Liver (tissue), 9 donors: ENCODE data around the gene CT83. TPM values are rescaled to one million over a fixed set of nuclear protein-coding genes. Genes with fewer than 3 reads are reported as not detected.
A peak's percentile ranks its signal among the peaks of the same experiment; 100 is the strongest.

Experiments used
- DNase-seq: peaks from one replicate; pipeline ENCODE4 v3.0.0-alpha.2; 2017; ENCODE audit warnings: low spot score
- H3K27ac ChIP-seq, 2 donors: one replicate each; pipeline ENCODE4 v1.7.0; 2013; ENCODE audit warnings: inconsistent platforms in 2 of 2, low read length in 2 of 2, control low read depth in 1 of 2, low read depth in 1 of 2, mild to moderate bottlenecking in 1 of 2
- H3K27me3 ChIP-seq, 4 donors: one replicate each; pipeline versions ENCODE4 v1.6.1 to v1.7.0; 2013; ENCODE audit warnings: low read length in 3 of 4, inconsistent platforms in 1 of 4, mild to moderate bottlenecking in 1 of 4, moderate library complexity in 1 of 4; ENCODE audit not compliant: control insufficient read depth in 4 of 4, insufficient read depth in 4 of 4
- H3K36me3 ChIP-seq, 4 donors: one replicate each; pipeline versions ENCODE4 v1.6.1 to v1.7.0; 2013; ENCODE audit warnings: low read length in 3 of 4, mild to moderate bottlenecking in 3 of 4, low read depth in 1 of 4, moderate library complexity in 1 of 4; ENCODE audit not compliant: control insufficient read depth in 4 of 4, insufficient read depth in 3 of 4
- H3K4me1 ChIP-seq, 4 donors: one replicate each; pipeline versions ENCODE4 v1.6.1 to v1.7.0; 2013; ENCODE audit warnings: low read length in 3 of 4, mild to moderate bottlenecking in 3 of 4, moderate library complexity in 1 of 4; ENCODE audit not compliant: control insufficient read depth in 4 of 4, insufficient read depth in 4 of 4
- H3K4me3 ChIP-seq, 3 donors: one replicate each; pipeline versions ENCODE4 v1.6.1 to v1.7.0; 2013; ENCODE audit warnings: low read length in 3 of 3, control low read depth in 1 of 3, low read depth in 1 of 3, mild to moderate bottlenecking in 1 of 3
- H3K9ac ChIP-seq, 2 donors: one replicate each; pipeline ENCODE4 v1.7.0; 2013; ENCODE audit warnings: low read length in 2 of 2, mild to moderate bottlenecking in 2 of 2, moderate library complexity in 2 of 2, control low read depth in 1 of 2, low read depth in 1 of 2
- H3K9me3 ChIP-seq, 4 donors: one replicate each; pipeline versions ENCODE4 v1.6.1 to v1.7.0; 2013; ENCODE audit warnings: low read length in 3 of 4; ENCODE audit not compliant: control insufficient read depth in 4 of 4
- CTCF ChIP-seq: fragments of 150-350 bp; IDR thresholded peaks from 2 replicates; pipeline ENCODE4 v1.5.1; 2017; ENCODE audit warnings: improper control_type of control experiment, low read depth, low read length; ENCODE audit not compliant: missing input control
- EGR1 ChIP-seq, 2 donors: IDR thresholded peaks; 2 replicates each; pipeline ENCODE4 v1.6.1; 2016 to 2018; ENCODE audit warnings: antibody characterized with exemption in 2 of 2, low read depth in 2 of 2
- FOXA1 ChIP-seq: IDR thresholded peaks from 2 replicates; pipeline ENCODE4 v1.6.1; 2016; ENCODE audit warnings: antibody characterized with exemption
- FOXA2 ChIP-seq: IDR thresholded peaks from 2 replicates; pipeline ENCODE4 v1.6.1; 2016; ENCODE audit warnings: antibody characterized with exemption
- GABPA ChIP-seq, 2 donors: IDR thresholded peaks in 1 of 2; conservative IDR thresholded peaks in 1 of 2; 2 replicates each; pipeline ENCODE4 v1.6.1; 2016; ENCODE audit warnings: antibody characterized with exemption in 2 of 2, mild to moderate bottlenecking in 1 of 2, moderate library complexity in 1 of 2
- HNF4A ChIP-seq, 2 donors: conservative IDR thresholded peaks; 2 replicates each; pipeline ENCODE4 v1.6.1; 2016; ENCODE audit warnings: antibody characterized with exemption in 2 of 2, mild to moderate bottlenecking in 2 of 2
- HNF4G ChIP-seq: IDR thresholded peaks from 2 replicates; pipeline ENCODE4 v1.6.1; 2016; ENCODE audit warnings: antibody characterized with exemption
- JUND ChIP-seq, 2 donors: IDR thresholded peaks; 2 replicates each; pipeline ENCODE4 v1.6.1; 2016; ENCODE audit warnings: antibody characterized with exemption in 2 of 2
- MAX ChIP-seq: IDR thresholded peaks from 2 replicates; pipeline ENCODE4 v1.6.1; 2016; ENCODE audit warnings: antibody characterized with exemption
- NR2F2 ChIP-seq: IDR thresholded peaks from 2 replicates; pipeline ENCODE4 v1.6.1; 2016; ENCODE audit warnings: antibody characterized with exemption
- RAD21 ChIP-seq, 2 donors: IDR thresholded peaks; 2 replicates each; pipeline ENCODE4 v1.6.1; 2016; ENCODE audit warnings: antibody characterized with exemption in 2 of 2, mild to moderate bottlenecking in 2 of 2
- SP1 ChIP-seq: IDR thresholded peaks from 2 replicates; pipeline ENCODE4 v1.6.1; 2018; ENCODE audit warnings: antibody characterized with exemption, mild to moderate bottlenecking
- TAF1 ChIP-seq: conservative IDR thresholded peaks from 2 replicates; pipeline ENCODE4 v1.6.1; 2016; ENCODE audit warnings: antibody characterized with exemption, mild to moderate bottlenecking
- YY1 ChIP-seq: IDR thresholded peaks from 2 replicates; pipeline ENCODE4 v1.6.1; 2016; ENCODE audit warnings: antibody characterized with exemption, mild to moderate bottlenecking
- whole genome bisulfite sequencing: extraction: QIAGEN DNeasy Blood & Tissue Kit; methylation state at CpG from one replicate; pipeline ENCODE4 v1.1.7; 2013; 5-methylcytosine and 5-hydroxymethylcytosine counted together
- polyA plus RNA-seq, 2 donors: library from polyadenylated mRNA; stranded (reverse) in 1 of 2; unstranded in 1 of 2; fragments of 200-250 nt in 1 of 2; fragments of >200 nt in 1 of 2; fragmentation: Nextera tagmentation in 1 of 2; extraction: Ambion mirVana in 1 of 2; gene quantifications; one replicate each; pipeline versions ENCODE4 v1.2.1 to v1.2.3, GENCODE V29; 2013 to 2015
- total RNA-seq, 2 donors: library from RNA; depleted of rRNA; stranded (reverse); fragments of >200 nt; gene quantifications; one replicate each; pipeline ENCODE4 v1.2.3, GENCODE V29; 2014
- TF ChIP-seq, protein P1 (sequence below): IDR thresholded peaks from 2 replicates; pipeline ENCODE4 v1.6.1; 2016; ENCODE audit warnings: antibody characterized with exemption
- TF ChIP-seq, protein P2 (sequence below): IDR thresholded peaks from 2 replicates; pipeline ENCODE4 v1.6.1; 2016; ENCODE audit warnings: antibody characterized with exemption
- donor health status: healthy.
- donor health status: healthy.
- donor health status: healthy.
- donor health status: healthy.
- donor health status: healthy.

The CT83 gene
- total and polyA plus RNA-seq, 4 donors: not detected

GRCh38 chrX:116493271-116493670 is 30.5 kb upstream of the CT83 start (continued):
- TF ChIP-seq RAD21 (IDR thresholded peaks at IDR 0.05) (no peak), EGR1 (IDR thresholded peaks at IDR 0.05; ENCODE audit: low read depth in 2 of 2) (no peak), GABPA (IDR thresholded peaks at IDR 0.05 in 1 of 2, conservative IDR thresholded peaks at IDR 0.05 in 1 of 2) (no peak), FOXA1 (no peak)
- TF ChIP-seq, protein P1, sequence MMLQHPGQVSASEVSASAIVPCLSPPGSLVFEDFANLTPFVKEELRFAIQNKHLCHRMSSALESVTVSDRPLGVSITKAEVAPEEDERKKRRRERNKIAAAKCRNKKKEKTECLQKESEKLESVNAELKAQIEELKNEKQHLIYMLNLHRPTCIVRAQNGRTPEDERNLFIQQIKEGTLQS: no peak

GRCh38 chrX:116490104-116490503 is 27.3 kb upstream of the CT83 start:
- Histone ChIP-seq H3K27me3 (no peaks in the 10 kb centered on the region), H3K9me3 (no peaks in the 10 kb centered on the region), H3K4me3 (no peak overlapping the region), H3K4me1 (no peaks in the 10 kb centered on the region), H3K27ac (no peak overlapping the region), H3K36me3 (no peaks in the 10 kb centered on the region), H3K9ac (no peak overlapping the region)
- no peak for TF ChIP-seq NR2F2
- no peak for TF ChIP-seq FOXA1
- no peak for TF ChIP-seq EGR1 (IDR thresholded peaks at IDR 0.05; ENCODE audit: low read depth in 2 of 2)
- no peak for TF ChIP-seq YY1
- TF ChIP-seq JUND (IDR thresholded peaks at IDR 0.05): no peak
- TF ChIP-seq SP1: no peak
- TF ChIP-seq, protein P2, sequence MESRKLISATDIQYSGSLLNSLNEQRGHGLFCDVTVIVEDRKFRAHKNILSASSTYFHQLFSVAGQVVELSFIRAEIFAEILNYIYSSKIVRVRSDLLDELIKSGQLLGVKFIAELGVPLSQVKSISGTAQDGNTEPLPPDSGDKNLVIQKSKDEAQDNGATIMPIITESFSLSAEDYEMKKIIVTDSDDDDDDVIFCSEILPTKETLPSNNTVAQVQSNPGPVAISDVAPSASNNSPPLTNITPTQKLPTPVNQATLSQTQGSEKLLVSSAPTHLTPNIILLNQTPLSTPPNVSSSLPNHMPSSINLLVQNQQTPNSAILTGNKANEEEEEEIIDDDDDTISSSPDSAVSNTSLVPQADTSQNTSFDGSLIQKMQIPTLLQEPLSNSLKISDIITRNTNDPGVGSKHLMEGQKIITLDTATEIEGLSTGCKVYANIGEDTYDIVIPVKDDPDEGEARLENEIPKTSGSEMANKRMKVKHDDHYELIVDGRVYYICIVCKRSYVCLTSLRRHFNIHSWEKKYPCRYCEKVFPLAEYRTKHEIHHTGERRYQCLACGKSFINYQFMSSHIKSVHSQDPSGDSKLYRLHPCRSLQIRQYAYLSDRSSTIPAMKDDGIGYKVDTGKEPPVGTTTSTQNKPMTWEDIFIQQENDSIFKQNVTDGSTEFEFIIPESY: no peak
- peak; percentile 20 for TF ChIP-seq CTCF
- no peak for TF ChIP-seq HNF4A (conservative IDR thresholded peaks at IDR 0.05)
- no peak for TF ChIP-seq GABPA (IDR thresholded peaks at IDR 0.05 in 1 of 2, conservative IDR thresholded peaks at IDR 0.05 in 1 of 2)
- TF ChIP-seq HNF4G: no peak
- no peak for TF ChIP-seq MAX
- peak; percentile 49 to 65 for TF ChIP-seq RAD21 (IDR thresholded peaks at IDR 0.05)
- TF ChIP-seq TAF1: no peak
- no peak for DNase-seq

DNA sequence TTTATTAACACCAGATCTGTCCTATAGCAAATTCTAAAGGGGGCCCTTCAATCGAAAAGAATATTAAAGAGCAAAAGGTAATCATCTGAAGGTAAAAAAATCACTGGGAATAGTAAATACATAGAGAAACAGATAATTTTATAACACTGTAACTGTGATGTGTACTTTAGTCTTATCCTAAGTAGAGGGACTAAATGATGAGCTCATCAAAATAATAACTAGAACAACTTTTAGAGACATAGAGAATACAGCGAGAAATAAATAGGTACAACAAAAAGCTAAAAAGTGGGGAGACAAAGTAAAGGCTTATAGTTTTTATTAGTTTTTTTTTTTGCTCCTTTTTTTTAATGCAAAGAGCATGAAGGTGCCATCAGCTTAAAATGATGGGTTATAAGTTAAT is 17.3 kb upstream of the CT83 start:
- TF ChIP-seq MAX: no peak
- no peak for TF ChIP-seq YY1
- no peak for TF ChIP-seq GABPA (IDR thresholded peaks at IDR 0.05 in 1 of 2, conservative IDR thresholded peaks at IDR 0.05 in 1 of 2)
- TF ChIP-seq HNF4A (conservative IDR thresholded peaks at IDR 0.05): no peak
- TF ChIP-seq FOXA2: no peak
- H3K9ac ChIP-seq: no peak overlapping the region
- 84% methylated on average over 2 of the region's 2 CpGs for WGBS

More for the DNA sequence above, 17.3 kb upstream of the CT83 start:
- Histone ChIP-seq H3K36me3 (no peaks in the 10 kb centered on the region), H3K27ac (no peak overlapping the region), H3K27me3 (peaks cover 0 to 2% (median 0%) of the 10 kb centered on the region in 4 donors), H3K9me3 (no peaks in the 10 kb centered on the region), H3K4me1 (no peaks in the 10 kb centered on the region), H3K4me3 (no peak overlapping the region)
- DNase-seq: no peak
